ENCODE measurements around the gene ARHGAP18. TPM values are rescaled to one million over a fixed set of nuclear protein-coding genes. Genes with fewer than 3 reads are reported as not detected.

ARHGAP18 gene
- total and polyA plus RNA-seq, 2 of the 13 experiments (the other 11 are each of a cell fraction or from before 2014, with no cell fraction given): 58.2 to 115 TPM

DNA sequence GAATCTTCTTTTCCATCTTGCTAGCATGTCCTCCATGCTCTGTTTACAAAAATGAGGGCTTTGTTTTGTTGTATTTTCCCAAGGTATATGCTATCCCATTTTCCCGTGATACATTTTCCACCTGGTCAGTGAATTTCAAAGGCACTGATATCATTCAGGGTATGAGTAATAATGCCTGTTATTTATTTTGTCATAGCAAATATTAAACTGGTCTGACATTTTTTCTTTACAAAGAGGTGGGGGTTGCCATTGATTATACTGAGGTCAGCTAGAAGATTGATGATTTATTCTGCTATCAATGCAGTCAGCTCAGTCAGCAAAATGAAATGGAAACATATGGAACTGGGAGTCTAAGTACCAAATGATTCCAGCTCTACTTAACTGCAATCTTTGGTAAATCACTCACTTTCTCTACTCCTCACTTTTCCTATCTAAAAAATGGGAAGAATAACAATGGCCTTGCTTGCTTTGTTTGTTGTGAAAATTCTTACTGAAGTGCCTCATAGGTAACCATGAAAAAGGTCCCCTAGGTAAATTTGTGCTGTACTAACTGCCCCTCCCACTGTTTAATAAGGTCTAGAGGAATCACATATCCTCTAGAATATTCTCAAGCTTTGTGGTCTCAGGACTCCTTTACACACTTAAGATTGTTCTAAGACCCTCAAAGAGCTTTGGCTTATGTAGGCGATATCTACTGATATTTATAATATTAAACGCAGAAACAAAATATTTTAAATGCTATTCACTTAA, 64.0 kb downstream of the ARHGAP18 start (continued):
- TF ChIP-seq, protein P1, sequence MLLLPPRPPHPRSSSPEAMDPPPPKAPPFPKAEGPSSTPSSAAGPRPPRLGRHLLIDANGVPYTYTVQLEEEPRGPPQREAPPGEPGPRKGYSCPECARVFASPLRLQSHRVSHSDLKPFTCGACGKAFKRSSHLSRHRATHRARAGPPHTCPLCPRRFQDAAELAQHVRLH (CRISPR knock-in tag; IDR thresholded peaks at IDR 0.05; ENCODE audit: borderline replicate concordance, low read depth): no peak
- TF ChIP-seq, protein P2, sequence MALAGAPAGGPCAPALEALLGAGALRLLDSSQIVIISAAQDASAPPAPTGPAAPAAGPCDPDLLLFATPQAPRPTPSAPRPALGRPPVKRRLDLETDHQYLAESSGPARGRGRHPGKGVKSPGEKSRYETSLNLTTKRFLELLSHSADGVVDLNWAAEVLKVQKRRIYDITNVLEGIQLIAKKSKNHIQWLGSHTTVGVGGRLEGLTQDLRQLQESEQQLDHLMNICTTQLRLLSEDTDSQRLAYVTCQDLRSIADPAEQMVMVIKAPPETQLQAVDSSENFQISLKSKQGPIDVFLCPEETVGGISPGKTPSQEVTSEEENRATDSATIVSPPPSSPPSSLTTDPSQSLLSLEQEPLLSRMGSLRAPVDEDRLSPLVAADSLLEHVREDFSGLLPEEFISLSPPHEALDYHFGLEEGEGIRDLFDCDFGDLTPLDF (CRISPR knock-in tag; IDR thresholded peaks at IDR 0.05): no peak
- no peak for TF ChIP-seq ZFAT (CRISPR knock-in tag; conservative IDR thresholded peaks at IDR 0.05)
- no peak for TF ChIP-seq SUZ12 (IDR thresholded peaks at IDR 0.05; ENCODE audit: low read depth, low read length)
- no peak for TF ChIP-seq PTBP1 (IDR thresholded peaks at IDR 0.05; ENCODE audit: low read depth, low read length, poor library complexity, severe bottlenecking)
- TF ChIP-seq CENPT (CRISPR knock-in tag; IDR thresholded peaks at IDR 0.05; ENCODE audit: low read depth): no peak
- peak; percentile 94 for TF ChIP-seq ZNF629 (CRISPR knock-in tag; conservative IDR thresholded peaks at IDR 0.05)
- no peak for TF ChIP-seq ZNF10 (CRISPR knock-in tag; IDR thresholded peaks at IDR 0.05; ENCODE audit: borderline replicate concordance, low read depth)
- no peak for TF ChIP-seq ZNF850 (CRISPR knock-in tag; conservative IDR thresholded peaks at IDR 0.05)
- TF ChIP-seq SMARCE1 (IDR thresholded peaks at IDR 0.05; ENCODE audit: borderline replicate concordance): no peak
- TF ChIP-seq, protein P3, sequence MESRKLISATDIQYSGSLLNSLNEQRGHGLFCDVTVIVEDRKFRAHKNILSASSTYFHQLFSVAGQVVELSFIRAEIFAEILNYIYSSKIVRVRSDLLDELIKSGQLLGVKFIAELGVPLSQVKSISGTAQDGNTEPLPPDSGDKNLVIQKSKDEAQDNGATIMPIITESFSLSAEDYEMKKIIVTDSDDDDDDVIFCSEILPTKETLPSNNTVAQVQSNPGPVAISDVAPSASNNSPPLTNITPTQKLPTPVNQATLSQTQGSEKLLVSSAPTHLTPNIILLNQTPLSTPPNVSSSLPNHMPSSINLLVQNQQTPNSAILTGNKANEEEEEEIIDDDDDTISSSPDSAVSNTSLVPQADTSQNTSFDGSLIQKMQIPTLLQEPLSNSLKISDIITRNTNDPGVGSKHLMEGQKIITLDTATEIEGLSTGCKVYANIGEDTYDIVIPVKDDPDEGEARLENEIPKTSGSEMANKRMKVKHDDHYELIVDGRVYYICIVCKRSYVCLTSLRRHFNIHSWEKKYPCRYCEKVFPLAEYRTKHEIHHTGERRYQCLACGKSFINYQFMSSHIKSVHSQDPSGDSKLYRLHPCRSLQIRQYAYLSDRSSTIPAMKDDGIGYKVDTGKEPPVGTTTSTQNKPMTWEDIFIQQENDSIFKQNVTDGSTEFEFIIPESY (CRISPR knock-in tag; IDR thresholded peaks at IDR 0.05): no peak
- TF ChIP-seq POLR2A (IDR thresholded peaks at IDR 0.05; ENCODE audit: insufficient read depth in 1 of 2, low read depth in 2 of 2, low read length in 2 of 2): no peak
- TF ChIP-seq, protein P4, sequence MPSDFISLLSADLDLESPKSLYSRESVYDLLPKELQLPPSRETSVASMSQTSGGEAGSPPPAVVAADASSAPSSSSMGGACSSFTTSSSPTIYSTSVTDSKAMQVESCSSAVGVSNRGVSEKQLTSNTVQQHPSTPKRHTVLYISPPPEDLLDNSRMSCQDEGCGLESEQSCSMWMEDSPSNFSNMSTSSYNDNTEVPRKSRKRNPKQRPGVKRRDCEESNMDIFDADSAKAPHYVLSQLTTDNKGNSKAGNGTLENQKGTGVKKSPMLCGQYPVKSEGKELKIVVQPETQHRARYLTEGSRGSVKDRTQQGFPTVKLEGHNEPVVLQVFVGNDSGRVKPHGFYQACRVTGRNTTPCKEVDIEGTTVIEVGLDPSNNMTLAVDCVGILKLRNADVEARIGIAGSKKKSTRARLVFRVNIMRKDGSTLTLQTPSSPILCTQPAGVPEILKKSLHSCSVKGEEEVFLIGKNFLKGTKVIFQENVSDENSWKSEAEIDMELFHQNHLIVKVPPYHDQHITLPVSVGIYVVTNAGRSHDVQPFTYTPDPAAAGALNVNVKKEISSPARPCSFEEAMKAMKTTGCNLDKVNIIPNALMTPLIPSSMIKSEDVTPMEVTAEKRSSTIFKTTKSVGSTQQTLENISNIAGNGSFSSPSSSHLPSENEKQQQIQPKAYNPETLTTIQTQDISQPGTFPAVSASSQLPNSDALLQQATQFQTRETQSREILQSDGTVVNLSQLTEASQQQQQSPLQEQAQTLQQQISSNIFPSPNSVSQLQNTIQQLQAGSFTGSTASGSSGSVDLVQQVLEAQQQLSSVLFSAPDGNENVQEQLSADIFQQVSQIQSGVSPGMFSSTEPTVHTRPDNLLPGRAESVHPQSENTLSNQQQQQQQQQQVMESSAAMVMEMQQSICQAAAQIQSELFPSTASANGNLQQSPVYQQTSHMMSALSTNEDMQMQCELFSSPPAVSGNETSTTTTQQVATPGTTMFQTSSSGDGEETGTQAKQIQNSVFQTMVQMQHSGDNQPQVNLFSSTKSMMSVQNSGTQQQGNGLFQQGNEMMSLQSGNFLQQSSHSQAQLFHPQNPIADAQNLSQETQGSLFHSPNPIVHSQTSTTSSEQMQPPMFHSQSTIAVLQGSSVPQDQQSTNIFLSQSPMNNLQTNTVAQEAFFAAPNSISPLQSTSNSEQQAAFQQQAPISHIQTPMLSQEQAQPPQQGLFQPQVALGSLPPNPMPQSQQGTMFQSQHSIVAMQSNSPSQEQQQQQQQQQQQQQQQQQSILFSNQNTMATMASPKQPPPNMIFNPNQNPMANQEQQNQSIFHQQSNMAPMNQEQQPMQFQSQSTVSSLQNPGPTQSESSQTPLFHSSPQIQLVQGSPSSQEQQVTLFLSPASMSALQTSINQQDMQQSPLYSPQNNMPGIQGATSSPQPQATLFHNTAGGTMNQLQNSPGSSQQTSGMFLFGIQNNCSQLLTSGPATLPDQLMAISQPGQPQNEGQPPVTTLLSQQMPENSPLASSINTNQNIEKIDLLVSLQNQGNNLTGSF (CRISPR knock-in tag; IDR thresholded peaks at IDR 0.05): no peak
- TF ChIP-seq ZNF7 (CRISPR knock-in tag; IDR thresholded peaks at IDR 0.05): no peak
- no peak for TF ChIP-seq MAFG (CRISPR knock-in tag; IDR thresholded peaks at IDR 0.05)
- no peak for TF ChIP-seq RXRA (CRISPR knock-in tag; IDR thresholded peaks at IDR 0.05)
- TF ChIP-seq SNAPC2 (CRISPR knock-in tag; IDR thresholded peaks at IDR 0.05): no peak
- TF ChIP-seq KDM1A (CRISPR knock-in tag; IDR thresholded peaks at IDR 0.05): peak; percentile 82; the same call in 1 of the 2 replicates
- TF ChIP-seq TBX2 (CRISPR knock-in tag; IDR thresholded peaks at IDR 0.05; ENCODE audit: borderline replicate concordance): no peak
- TF ChIP-seq ZNF20 (CRISPR knock-in tag; IDR thresholded peaks at IDR 0.05): no peak
- TF ChIP-seq DPF2 (CRISPR knock-in tag; IDR thresholded peaks at IDR 0.05; ENCODE audit: borderline replicate concordance, low read depth): no peak
- TF ChIP-seq ZMYM4 (CRISPR knock-in tag; IDR thresholded peaks at IDR 0.05): 0 out of 2 replicates have a peak, but pooled peaks have one; percentile 8
